Measurements from ENCODE around the gene OAS2.
A peak's percentile ranks its signal among the peaks of the same experiment; 100 is the strongest.
"Not testable (repeated sequence)": the region's sequence is repeated elsewhere in the genome, so short reads cannot be mapped to it uniquely, and the experiment has no call there.

Gene OAS2

GRCh38 chr12:112957125-112957524, 21.2 kb upstream of the OAS2 start:
- DNase-seq: not testable (repeated sequence)

- no peak for DNase-seq
Observed at GRCh38 chr12:112961074-112961473, 17.2 kb upstream of the OAS2 start.

- DNase-seq: no peak
Observed at GRCh38 chr12:112961536-112961935, 16.8 kb upstream of the OAS2 start.

- no peak for DNase-seq
Observed at GRCh38 chr12:112962561-112962960, 15.8 kb upstream of the OAS2 start.

GRCh38 chr12:112963227-112963861, 15.0 kb upstream of the OAS2 start:
- DNase-seq: no peak

GRCh38 chr12:112964067-112964670, 14.2 kb upstream of the OAS2 start:
- no peak for DNase-seq

- no peak for DNase-seq
Observed at GRCh38 chr12:112964915-112965314, 13.4 kb upstream of the OAS2 start.

GRCh38 chr12:112965643-112966042, 12.7 kb upstream of the OAS2 start:
- DNase-seq: no peak

GRCh38 chr12:112967306-112967705, 11.0 kb upstream of the OAS2 start:
- DNase-seq: no peak

- no peak for DNase-seq
Observed at GRCh38 chr12:112967858-112968257, 10.5 kb upstream of the OAS2 start.

- no peak for DNase-seq
Observed at GRCh38 chr12:112969547-112970306, 8.6 kb upstream of the OAS2 start.

- DNase-seq: no peak
Observed at GRCh38 chr12:112970391-112970790, 7.9 kb upstream of the OAS2 start.

- DNase-seq: peak; percentile 24
Observed at GRCh38 chr12:112971248-112971647, 7.1 kb upstream of the OAS2 start.

- no peak for DNase-seq
Observed at GRCh38 chr12:112973011-112973735, 5.1 kb upstream of the OAS2 start.

GRCh38 chr12:112973818-112974231, 4.5 kb upstream of the OAS2 start:
- peak; percentile 7 for DNase-seq

GRCh38 chr12:112974904-112975303, 3.4 kb upstream of the OAS2 start:
- no peak for DNase-seq

- no peak for DNase-seq
Observed at GRCh38 chr12:112977139-112977538, 1.2 kb upstream of the OAS2 start.

- no peak for DNase-seq
Observed at GRCh38 chr12:112977641-112978040, 678 bp upstream of the OAS2 start.

GRCh38 chr12:112979041-112979680, 842 bp downstream of the OAS2 start:
- DNase-seq: no peak

- no peak for DNase-seq
Observed at GRCh38 chr12:112980491-112981158, 2.3 kb downstream of the OAS2 start.

GRCh38 chr12:112985642-112986290, 7.4 kb downstream of the OAS2 start:
- no peak for DNase-seq

- no peak for DNase-seq
Observed at GRCh38 chr12:112986291-112986800, 8.0 kb downstream of the OAS2 start.
